ENCODE measurements around the gene IGF2BP1. TPM values are rescaled to one million over a fixed set of nuclear protein-coding genes. Genes with fewer than 3 reads are reported as not detected.

IGF2BP1 gene
- polyA plus RNA-seq, 4 donors = 0.30 to 34.0 (median 0.45) TPM; not detected in 1

- Histone ChIP-seq H3K4me3 (ENCODE audit: low read depth in 1 of 3, low read length in 3 of 3) (no peak overlapping the region), H3K27me3 (ENCODE audit: control insufficient read depth in 3 of 3, insufficient read depth in 3 of 3, low read length in 3 of 3) (peaks cover 2 to 8% (median 2%) of the 10 kb centered on the region in 3 donors), H3K27ac (ENCODE audit: low read depth in 1 of 3, low read length in 2 of 3) (no peak overlapping the region), H3K9me3 (ENCODE audit: control insufficient read depth in 2 of 2, insufficient read depth in 1 of 2, low read depth in 1 of 2, low read length in 1 of 2) (no peaks in the 10 kb centered on the region), H3K36me3 (ENCODE audit: control insufficient read depth in 3 of 3, insufficient read depth in 2 of 3, low read depth in 1 of 3, low read length in 3 of 3) (no peaks in the 10 kb centered on the region), H3K4me1 (ENCODE audit: control insufficient read depth in 3 of 3, insufficient read depth in 2 of 3, low read depth in 1 of 3, low read length in 2 of 3) (peaks cover 0 to 15% (median 0%) of the 10 kb centered on the region in 3 donors)
- WGBS, 3 donors = 56 to 77% (median 67%) methylated on average over 12 of the region's 12 CpGs
- no peak for FAIRE-seq
- no peak for DNase-seq
Observed at GRCh38 chr17:48970865-48971687, 26.1 kb upstream of the IGF2BP1 start.

GRCh38 chr17:48972749-48973097 is 24.5 kb upstream of the IGF2BP1 start:
- FAIRE-seq = no peak
- H3K9me3 ChIP-seq (ENCODE audit: control insufficient read depth in 2 of 2, insufficient read depth in 1 of 2, low read depth in 1 of 2, low read length in 1 of 2) = no peaks in the 10 kb centered on the region
- WGBS, 3 donors = 79 to 82% (median 81%) methylated on average over 7 of the region's 7 CpGs
- no peaks in the 10 kb centered on the region for H3K36me3 ChIP-seq (ENCODE audit: control insufficient read depth in 3 of 3, insufficient read depth in 2 of 3, low read depth in 1 of 3, low read length in 3 of 3)
- no peak overlapping the region for H3K27ac ChIP-seq (ENCODE audit: low read depth in 1 of 3, low read length in 2 of 3)
- peaks cover 0 to 15% (median 0%) of the 10 kb centered on the region in 3 donors for H3K4me1 ChIP-seq (ENCODE audit: control insufficient read depth in 3 of 3, insufficient read depth in 2 of 3, low read depth in 1 of 3, low read length in 2 of 3)
- no peak for DNase-seq
- peaks cover 2 to 10% (median 2%) of the 10 kb centered on the region in 3 donors for H3K27me3 ChIP-seq (ENCODE audit: control insufficient read depth in 3 of 3, insufficient read depth in 3 of 3, low read length in 3 of 3)
- no peak overlapping the region for H3K4me3 ChIP-seq (ENCODE audit: low read depth in 1 of 3, low read length in 3 of 3)

GRCh38 chr17:48973806-48974205 is 23.4 kb upstream of the IGF2BP1 start:
- DNase-seq (no peak), FAIRE-seq (no peak)
- no peaks in the 10 kb centered on the region for H3K36me3 ChIP-seq (ENCODE audit: control insufficient read depth in 3 of 3, insufficient read depth in 2 of 3, low read depth in 1 of 3, low read length in 3 of 3)
- H3K27ac ChIP-seq (ENCODE audit: low read depth in 1 of 3, low read length in 2 of 3) = no peak overlapping the region
- H3K4me1 ChIP-seq (ENCODE audit: control insufficient read depth in 3 of 3, insufficient read depth in 2 of 3, low read depth in 1 of 3, low read length in 2 of 3) = peaks cover 0 to 15% (median 0%) of the 10 kb centered on the region in 3 donors
- H3K9me3 ChIP-seq (ENCODE audit: control insufficient read depth in 2 of 2, insufficient read depth in 1 of 2, low read depth in 1 of 2, low read length in 1 of 2) = no peaks in the 10 kb centered on the region
- WGBS, 3 donors = 34 to 57% (median 49%) methylated on average over 3 of the region's 3 CpGs
- H3K4me3 ChIP-seq (ENCODE audit: low read depth in 1 of 3, low read length in 3 of 3) = no peak overlapping the region
- H3K27me3 ChIP-seq (ENCODE audit: control insufficient read depth in 3 of 3, insufficient read depth in 3 of 3, low read length in 3 of 3) = peaks cover 2 to 7% (median 2%) of the 10 kb centered on the region in 3 donors

DNA sequence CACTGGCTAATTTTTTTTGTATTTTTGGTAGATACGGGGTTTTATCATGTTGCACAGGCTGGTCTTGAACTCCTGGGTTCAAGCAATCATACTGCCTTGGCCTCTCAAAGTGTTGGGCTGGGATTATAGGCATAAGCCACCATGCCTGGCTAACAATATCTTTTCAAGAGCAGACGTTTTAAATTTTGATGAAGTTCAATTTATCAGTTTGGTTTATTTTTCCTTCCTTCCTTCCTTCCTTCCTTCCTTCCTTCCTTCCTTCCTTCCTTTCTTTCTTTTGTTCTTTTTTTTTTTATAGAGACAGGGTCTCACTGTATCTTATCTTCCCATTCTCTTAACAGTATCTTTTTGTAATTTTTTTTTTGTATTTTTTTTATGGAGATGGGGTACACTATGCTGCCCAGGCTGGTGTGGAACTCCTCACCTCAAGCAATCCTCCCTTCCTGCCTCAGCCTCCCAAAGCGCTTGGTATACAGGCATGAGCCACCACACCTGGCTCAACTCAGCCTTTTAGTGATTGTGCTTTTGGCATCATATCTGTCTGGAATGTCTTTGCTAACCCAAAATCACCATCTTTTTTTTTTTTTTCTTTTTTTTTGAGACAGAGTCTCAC is 15.2 kb upstream of the IGF2BP1 start:
- Histone ChIP-seq H3K27me3 (ENCODE audit: control insufficient read depth in 3 of 3, insufficient read depth in 3 of 3, low read length in 3 of 3) (peaks cover 0 to 6% (median 4%) of the 10 kb centered on the region in 3 donors), H3K27ac (ENCODE audit: low read depth in 1 of 3, low read length in 2 of 3) (no peak overlapping the region), H3K4me1 (ENCODE audit: control insufficient read depth in 3 of 3, insufficient read depth in 2 of 3, low read depth in 1 of 3, low read length in 2 of 3) (no peaks in the 10 kb centered on the region), H3K4me3 (ENCODE audit: low read depth in 1 of 3, low read length in 3 of 3) (no peak overlapping the region), H3K9me3 (ENCODE audit: control insufficient read depth in 2 of 2, insufficient read depth in 1 of 2, low read depth in 1 of 2, low read length in 1 of 2) (no peaks in the 10 kb centered on the region), H3K36me3 (ENCODE audit: control insufficient read depth in 3 of 3, insufficient read depth in 2 of 3, low read depth in 1 of 3, low read length in 3 of 3) (no peaks in the 10 kb centered on the region)
- WGBS, 3 donors = 74 to 76% (median 75%) methylated on average over 3 of the region's 3 CpGs
- no peak for FAIRE-seq
- no peak for DNase-seq

GRCh38 chr17:48985436-48986245 is 11.5 kb upstream of the IGF2BP1 start:
- 73 to 78% (median 77%) methylated on average over 12 to 13 of the region's 13 CpGs for WGBS, 3 donors
- Histone ChIP-seq H3K27me3 (ENCODE audit: control insufficient read depth in 3 of 3, insufficient read depth in 3 of 3, low read length in 3 of 3) (peaks cover 0 to 14% (median 8%) of the 10 kb centered on the region in 3 donors), H3K4me1 (ENCODE audit: control insufficient read depth in 3 of 3, insufficient read depth in 2 of 3, low read depth in 1 of 3, low read length in 2 of 3) (no peaks in the 10 kb centered on the region), H3K4me3 (ENCODE audit: low read depth in 1 of 3, low read length in 3 of 3) (no peak overlapping the region), H3K9me3 (ENCODE audit: control insufficient read depth in 2 of 2, insufficient read depth in 1 of 2, low read depth in 1 of 2, low read length in 1 of 2) (no peaks in the 10 kb centered on the region), H3K27ac (ENCODE audit: low read depth in 1 of 3, low read length in 2 of 3) (no peak overlapping the region), H3K36me3 (ENCODE audit: control insufficient read depth in 3 of 3, insufficient read depth in 2 of 3, low read depth in 1 of 3, low read length in 3 of 3) (no peaks in the 10 kb centered on the region)
- DNase-seq (no peak), FAIRE-seq (no peak)

- FAIRE-seq (no peak), DNase-seq (no peak)
- Histone ChIP-seq H3K27me3 (ENCODE audit: control insufficient read depth in 3 of 3, insufficient read depth in 3 of 3, low read length in 3 of 3) (peaks cover 0 to 20% (median 10%) of the 10 kb centered on the region in 3 donors), H3K4me3 (ENCODE audit: low read depth in 1 of 3, low read length in 3 of 3) (no peak overlapping the region), H3K4me1 (ENCODE audit: control insufficient read depth in 3 of 3, insufficient read depth in 2 of 3, low read depth in 1 of 3, low read length in 2 of 3) (no peaks in the 10 kb centered on the region), H3K36me3 (ENCODE audit: control insufficient read depth in 3 of 3, insufficient read depth in 2 of 3, low read depth in 1 of 3, low read length in 3 of 3) (no peaks in the 10 kb centered on the region), H3K9me3 (ENCODE audit: control insufficient read depth in 2 of 2, insufficient read depth in 1 of 2, low read depth in 1 of 2, low read length in 1 of 2) (no peaks in the 10 kb centered on the region), H3K27ac (ENCODE audit: low read depth in 1 of 3, low read length in 2 of 3) (no peak overlapping the region)
- WGBS, 3 donors = 83 to 89% (median 85%) methylated on average over 4 of the region's 4 CpGs
Observed at GRCh38 chr17:48989100-48989499, 8.1 kb upstream of the IGF2BP1 start.

GRCh38 chr17:48990882-48991357 is 6.3 kb upstream of the IGF2BP1 start:
- Histone ChIP-seq H3K27ac (ENCODE audit: low read depth in 1 of 3, low read length in 2 of 3) (no peak overlapping the region), H3K4me3 (ENCODE audit: low read depth in 1 of 3, low read length in 3 of 3) (no peak overlapping the region), H3K9me3 (ENCODE audit: control insufficient read depth in 2 of 2, insufficient read depth in 1 of 2, low read depth in 1 of 2, low read length in 1 of 2) (no peaks in the 10 kb centered on the region), H3K27me3 (ENCODE audit: control insufficient read depth in 3 of 3, insufficient read depth in 3 of 3, low read length in 3 of 3) (peaks cover 0 to 33% (median 16%) of the 10 kb centered on the region in 3 donors), H3K36me3 (ENCODE audit: control insufficient read depth in 3 of 3, insufficient read depth in 2 of 3, low read depth in 1 of 3, low read length in 3 of 3) (no peaks in the 10 kb centered on the region), H3K4me1 (ENCODE audit: control insufficient read depth in 3 of 3, insufficient read depth in 2 of 3, low read depth in 1 of 3, low read length in 2 of 3) (peaks cover 0 to 3% (median 0%) of the 10 kb centered on the region in 3 donors)
- no peak for FAIRE-seq
- WGBS, 3 donors = 17 to 31% (median 26%) methylated on average over 2 of the region's 2 CpGs
- no peak for DNase-seq

- Histone ChIP-seq H3K9me3 (ENCODE audit: control insufficient read depth in 2 of 2, insufficient read depth in 1 of 2, low read depth in 1 of 2, low read length in 1 of 2) (no peaks in the 10 kb centered on the region), H3K4me1 (ENCODE audit: control insufficient read depth in 3 of 3, insufficient read depth in 2 of 3, low read depth in 1 of 3, low read length in 2 of 3) (peaks cover 0 to 3% (median 2%) of the 10 kb centered on the region in 3 donors), H3K27me3 (ENCODE audit: control insufficient read depth in 3 of 3, insufficient read depth in 3 of 3, low read length in 3 of 3) (peaks cover 3 to 38% (median 26%) of the 10 kb centered on the region in 3 donors), H3K36me3 (ENCODE audit: control insufficient read depth in 3 of 3, insufficient read depth in 2 of 3, low read depth in 1 of 3, low read length in 3 of 3) (no peaks in the 10 kb centered on the region), H3K4me3 (ENCODE audit: low read depth in 1 of 3, low read length in 3 of 3) (no peak overlapping the region), H3K27ac (ENCODE audit: low read depth in 1 of 3, low read length in 2 of 3) (no peak overlapping the region)
- FAIRE-seq = no peak
- WGBS, 3 donors = 53 to 61% (median 57%) methylated on average over 2 of the region's 2 CpGs
- no peak for DNase-seq
Observed at GRCh38 chr17:48992444-48992843, 4.7 kb upstream of the IGF2BP1 start.

Measured in small intestine (tissue), 7 donors.